ENCODE measurements around the gene TMEM200B.
A peak's percentile ranks its signal among the peaks of the same experiment; 100 is the strongest.
"Not testable (repeated sequence)": the region's sequence is repeated elsewhere in the genome, so short reads cannot be mapped to it uniquely, and the experiment has no call there.

Gene TMEM200B

GRCh38 chr1:29133861-29134694 lies 10.4 kb upstream of the TMEM200B start:
- DNase-seq (ENCODE audit: low read depth in 3 of 3), result no peak

- not testable (repeated sequence) for DNase-seq (ENCODE audit: low read depth in 3 of 3)
Measured at GRCh38 chr1:29131056-29131455, 7.4 kb upstream of the TMEM200B start.

DNA sequence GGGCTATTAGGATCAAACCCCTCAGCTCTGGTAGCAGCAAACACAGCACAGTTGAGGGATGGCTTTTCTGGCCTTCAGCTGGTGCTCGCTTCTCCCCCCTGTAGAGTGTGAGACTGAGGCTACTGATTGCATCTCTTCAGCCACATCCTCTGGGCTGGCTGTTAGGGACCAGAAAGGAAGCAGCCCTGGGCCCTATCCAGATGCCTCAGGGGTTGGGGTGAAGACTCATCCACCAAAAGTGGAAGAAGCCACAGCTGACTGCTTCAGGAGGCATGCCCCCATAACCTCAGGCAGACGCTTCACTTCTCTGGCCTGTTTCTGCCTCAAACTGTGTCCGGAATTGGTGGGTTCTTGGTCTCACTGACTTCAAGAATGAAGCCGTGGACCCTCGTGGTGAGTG lies 6.2 kb upstream of the TMEM200B start:
- no peak for DNase-seq (ENCODE audit: low read depth in 3 of 3)

GRCh38 chr1:29128739-29129138 lies 5.0 kb upstream of the TMEM200B start:
- DNase-seq (ENCODE audit: low read depth in 3 of 3), result no peak

- DNase-seq (ENCODE audit: low read depth in 3 of 3), result no peak
Measured at GRCh38 chr1:29126198-29126597, 2.5 kb upstream of the TMEM200B start.

- no peak for DNase-seq (ENCODE audit: low read depth in 3 of 3)
Measured at GRCh38 chr1:29125788-29126187, 2.1 kb upstream of the TMEM200B start.

GRCh38 chr1:29125237-29125641 lies 1.5 kb upstream of the TMEM200B start:
- no peak for DNase-seq (ENCODE audit: low read depth in 3 of 3)

DNA sequence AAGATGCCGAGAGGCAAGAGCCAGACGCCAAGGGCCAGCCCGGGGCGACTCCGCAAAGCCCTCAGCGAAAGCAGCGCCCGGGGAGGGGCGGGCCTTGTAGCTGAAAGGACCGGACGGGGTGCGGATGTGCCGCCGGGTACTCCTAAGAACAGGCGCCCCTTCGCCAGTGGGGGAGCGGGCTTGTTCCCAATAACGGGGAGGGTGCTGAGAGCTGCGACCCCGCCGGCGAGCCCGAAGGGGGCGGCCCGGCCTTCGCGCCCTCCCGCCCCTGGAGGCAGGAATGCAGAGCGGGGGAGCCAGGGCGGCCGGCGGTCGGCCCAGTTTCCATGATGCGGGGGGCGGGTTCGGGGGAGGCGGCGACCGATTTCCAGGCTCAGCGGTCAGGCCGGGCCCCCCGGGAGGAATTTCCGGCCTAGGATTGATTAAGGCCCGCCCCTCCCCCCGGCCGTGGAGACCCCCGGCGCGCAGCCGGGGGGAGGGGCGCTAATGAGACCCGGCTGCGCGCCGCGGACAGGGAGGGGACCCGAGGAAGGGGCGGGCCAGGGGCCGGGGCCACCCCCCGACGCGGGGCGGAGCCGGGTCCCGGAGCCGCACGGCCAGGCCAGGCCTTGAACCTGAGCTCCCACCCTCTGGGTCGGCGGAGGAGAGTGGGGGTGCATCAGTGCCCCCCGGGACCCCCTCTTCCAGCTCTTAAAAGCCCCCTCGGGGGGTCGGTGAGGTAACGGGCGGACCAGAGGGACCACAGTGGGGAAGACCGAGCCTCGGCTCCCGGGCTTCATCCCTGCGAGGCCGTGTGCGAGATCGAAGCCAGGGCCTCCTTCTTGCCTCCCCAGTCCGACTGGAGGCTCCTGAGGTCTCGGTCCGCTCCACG lies 898 bp upstream of the TMEM200B start:
- DNase-seq (ENCODE audit: low read depth in 3 of 3), result peak in 2 of 3 experiments; percentile 28 to 37

GRCh38 chr1:29123053-29123886 lies 433 bp downstream of the TMEM200B start:
- DNase-seq (ENCODE audit: low read depth in 3 of 3), result no peak

GRCh38 chr1:29122682-29123052 lies 1.0 kb downstream of the TMEM200B start:
- DNase-seq (ENCODE audit: low read depth in 3 of 3), result peak in 1 of 3 experiments; percentile 4

DNA sequence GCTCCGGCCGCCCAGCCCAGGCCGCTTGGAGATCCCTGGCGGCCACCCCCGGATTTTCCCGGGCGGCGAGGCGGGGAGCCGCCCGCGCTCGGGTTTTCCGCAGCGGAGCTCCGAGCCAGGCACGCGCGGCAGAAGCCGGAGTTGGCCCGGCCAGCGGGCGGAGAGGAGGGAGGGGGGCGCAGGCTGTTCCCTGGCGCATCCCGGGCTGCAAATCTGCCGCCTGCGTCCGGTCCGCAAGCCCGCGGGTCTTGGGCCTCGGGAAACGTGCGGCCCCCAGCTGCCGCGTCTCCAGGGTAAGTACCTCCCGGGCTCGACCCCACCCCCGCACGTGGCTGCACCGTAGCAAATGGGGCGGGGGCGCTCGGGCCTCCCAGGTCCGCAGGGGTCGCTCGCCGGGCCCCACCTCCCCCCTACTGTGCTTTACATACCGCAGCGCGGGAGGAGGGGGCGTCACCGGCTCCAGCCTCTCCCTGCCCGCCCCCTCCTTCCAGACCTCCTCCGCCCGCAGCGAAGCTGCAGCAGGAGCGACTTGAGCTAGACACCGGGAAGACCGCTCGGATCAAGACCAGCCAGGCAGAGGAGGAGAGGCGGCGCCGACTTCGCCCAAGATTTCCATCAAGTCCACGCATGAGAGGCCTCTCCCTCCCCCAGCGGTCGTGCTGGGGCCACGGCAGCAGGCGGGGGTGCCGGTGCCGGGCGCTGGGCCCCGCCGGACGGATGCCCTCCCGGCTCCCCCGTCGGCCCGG lies 1.6 kb downstream of the TMEM200B start:
- DNase-seq (ENCODE audit: low read depth in 3 of 3), result peak in 1 of 3 experiments; percentile 6

DNA sequence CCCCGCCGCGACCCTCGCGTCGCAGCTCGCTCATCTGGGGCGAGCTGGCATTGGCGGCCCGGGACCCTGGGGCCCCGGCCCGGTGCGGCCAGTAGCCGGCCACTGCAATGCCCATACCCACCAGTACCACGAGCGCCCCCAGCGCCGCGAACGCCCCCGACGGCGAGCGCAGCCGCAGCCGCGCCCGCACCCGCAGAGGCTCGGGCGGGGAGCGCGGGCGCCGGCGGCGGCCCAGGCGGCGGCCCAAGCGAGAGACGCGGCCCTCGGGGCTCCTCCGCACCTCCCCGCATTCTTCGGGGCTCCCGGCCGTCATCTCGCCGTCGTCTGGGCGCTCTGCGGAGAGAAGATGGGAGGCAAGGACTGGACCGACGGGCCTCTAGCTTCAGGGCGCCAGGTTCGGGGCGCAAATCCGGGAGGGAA lies 2.2 kb downstream of the TMEM200B start:
- no peak for DNase-seq (ENCODE audit: low read depth in 3 of 3)

GRCh38 chr1:29120947-29121485 lies 2.7 kb downstream of the TMEM200B start:
- peak; percentile 41 to 53 (median 44) for DNase-seq (ENCODE audit: low read depth in 3 of 3)

DNA sequence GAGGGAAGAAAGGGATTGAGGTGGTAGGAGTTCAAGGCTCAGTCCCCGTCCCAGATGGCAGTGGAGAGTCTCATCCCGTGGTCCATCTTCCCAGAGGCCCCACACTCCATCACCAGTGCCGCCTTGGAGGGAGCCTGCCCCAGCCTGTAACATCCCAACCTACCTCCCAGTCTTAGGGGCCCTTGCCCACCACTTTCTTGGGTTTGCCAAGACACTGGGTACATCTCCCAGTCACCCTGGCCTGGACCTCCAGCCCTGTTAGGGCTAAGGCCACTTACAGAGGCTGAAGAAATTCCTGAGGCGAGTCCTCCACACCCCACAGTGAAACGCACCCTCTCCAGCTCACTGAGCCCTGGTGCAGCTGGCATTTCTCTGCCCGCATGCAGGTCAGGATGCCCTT lies 3.3 kb downstream of the TMEM200B start:
- no peak for DNase-seq (ENCODE audit: low read depth in 3 of 3)

DNA sequence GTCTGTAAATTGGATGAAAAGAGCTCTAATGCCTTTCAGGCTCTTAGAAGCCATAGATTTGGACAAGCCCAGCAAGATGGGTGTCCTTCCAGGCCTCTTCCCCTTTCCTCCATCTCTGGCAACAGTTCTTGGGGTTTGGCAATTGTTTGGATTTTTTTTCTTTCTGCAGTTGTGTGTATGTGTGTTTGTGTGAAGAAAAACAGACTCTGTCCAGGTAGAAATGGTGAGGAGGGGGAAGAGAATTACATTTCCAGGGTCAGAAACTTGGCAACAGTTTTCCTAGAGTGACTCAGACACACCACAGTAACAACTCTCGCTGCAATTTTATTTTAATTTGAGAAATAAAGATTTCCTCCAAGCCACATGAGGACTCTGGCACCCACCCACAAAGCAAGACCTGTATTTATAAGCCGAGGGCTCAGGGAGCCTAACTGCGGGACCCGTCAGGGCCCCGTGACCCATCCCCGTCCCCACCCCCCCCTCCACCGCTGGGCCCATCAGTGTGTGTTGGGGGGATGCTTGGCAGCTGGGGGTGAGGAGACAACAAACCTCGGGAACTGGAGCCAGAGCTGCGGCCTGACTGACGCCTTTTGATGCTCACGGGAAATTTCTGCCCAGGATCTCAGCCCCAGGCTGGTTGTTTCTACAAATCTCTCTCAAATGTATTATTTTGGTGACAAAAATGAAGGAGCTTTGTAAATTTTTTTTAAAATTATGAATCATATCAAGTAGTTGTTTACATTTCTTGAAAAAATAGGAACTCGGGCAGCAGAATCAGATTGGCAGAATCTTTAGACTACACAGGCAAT lies 4.4 kb downstream of the TMEM200B start:
- no peak for DNase-seq (ENCODE audit: low read depth in 3 of 3)

DNA sequence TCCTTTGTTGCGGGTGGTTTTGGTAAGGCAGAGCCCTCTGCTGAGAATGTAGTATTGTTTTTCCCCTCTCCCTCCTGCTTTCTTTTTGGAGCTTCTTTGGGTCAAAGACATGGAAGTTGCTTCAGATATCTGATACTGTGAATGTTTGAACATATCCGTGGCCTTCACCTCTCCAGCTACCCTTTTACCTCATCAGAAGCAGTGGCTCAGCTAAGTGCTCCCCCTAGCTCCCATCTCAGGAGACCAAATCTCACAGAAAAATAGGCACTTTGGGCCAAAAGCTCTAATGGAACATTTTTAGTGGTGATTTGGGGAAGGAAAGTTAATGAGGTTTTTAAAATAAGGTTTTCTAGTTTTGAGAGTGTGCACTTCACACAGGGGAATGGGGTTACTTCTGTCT lies 6.3 kb downstream of the TMEM200B start:
- DNase-seq (ENCODE audit: low read depth in 3 of 3), result no peak

GRCh38 chr1:29114654-29115053 lies 9.0 kb downstream of the TMEM200B start:
- no peak for DNase-seq (ENCODE audit: low read depth in 3 of 3)

GRCh38 chr1:29113413-29114117 lies 10.1 kb downstream of the TMEM200B start:
- DNase-seq (ENCODE audit: low read depth in 3 of 3), result no peak

- no peak for DNase-seq (ENCODE audit: low read depth in 3 of 3)
Measured at GRCh38 chr1:29112705-29113412, 10.8 kb downstream of the TMEM200B start.
